BJ (cell line): ENCODE data around the gene RSPO3. TPM values are rescaled to one million over a fixed set of nuclear protein-coding genes. Genes with fewer than 3 reads are reported as not detected.
"Not testable (repeated sequence)": the region's sequence is repeated elsewhere in the genome, so short reads cannot be mapped to it uniquely, and the experiment has no call there.

Experiments used
- CTCF ChIA-PET: fragments of 350-600 bp; formaldehyde crosslinking; extraction: SDS; loops from one replicate; lab custom pipeline; 2021; ENCODE audit warnings: antibody characterized with exemption, inconsistent platforms; lab: Yijun Ruan, JAX
- POLR2A ChIA-PET: fragments of 300-600 bp; sonication (Branson Sonifier 250); formaldehyde crosslinking; extraction: SDS; loops from one replicate; lab custom pipeline; 2021; ENCODE audit warnings: antibody characterized with exemption; lab: Charles Lee
- DNase-seq: peaks from one replicate; pipeline ENCODE4 v3.0.0-alpha.2; 2011; ENCODE audit warnings: low read depth
- H3K27me3 ChIP-seq: 2 replicates; pipeline ENCODE4 v1.6.0; 2011; ENCODE audit warnings: low read length; ENCODE audit not compliant: control insufficient read depth, insufficient read depth
- H3K36me3 ChIP-seq: 2 replicates; pipeline ENCODE4 v1.5.1; 2011; ENCODE audit warnings: low read length; ENCODE audit not compliant: control insufficient read depth, insufficient read depth
- H3K4me3 ChIP-seq: 2 replicates; pipeline ENCODE4 v1.5.1; 2011; ENCODE audit warnings: low read depth, mild to moderate bottlenecking, control low read depth, low read length
- CTCF ChIP-seq: IDR thresholded peaks from 2 replicates; pipeline ENCODE4 v1.5.1; 2011; ENCODE audit warnings: low read depth, mild to moderate bottlenecking, control low read depth, inconsistent platforms, low read length, moderate library complexity; ENCODE audit not compliant: insufficient read depth
- polyA plus RNA-seq: library from polyadenylated mRNA; depleted of rRNA; stranded (reverse); fragments of >200 nt; gene quantifications from 2 replicates; pipeline ENCODE4 v1.2.3, GENCODE V29; 2011

The RSPO3 gene
- polyA plus RNA-seq, 1 experiment = not detected

GRCh38 chr6:127085181-127085580 lies 33.3 kb upstream of the RSPO3 start:
- ChIA-PET CTCF (interaction anchor here (0.8 to 1.3 kb wide), 2 partner anchors 15 kb away, joined by 3 read pairs; no protein-coding TSS in a partner anchor), POLR2A (no interaction called here)
- H3K4me3 ChIP-seq = no peak overlapping the region
- no peaks in the 10 kb centered on the region for H3K27me3 ChIP-seq
- no peak for TF ChIP-seq CTCF
- no peak for DNase-seq
- no peaks in the 10 kb centered on the region for H3K36me3 ChIP-seq

- Histone ChIP-seq H3K36me3 (no peaks in the 10 kb centered on the region), H3K27me3 (no peaks in the 10 kb centered on the region), H3K4me3 (no peak overlapping the region)
- POLR2A ChIA-PET = no interaction called here
- no peak for DNase-seq
- CTCF ChIA-PET = no interaction called here
- TF ChIP-seq CTCF = no peak
Measured at GRCh38 chr6:127090051-127090450, 28.4 kb upstream of the RSPO3 start.

- ChIA-PET CTCF (interaction anchor here (0.7 to 1.3 kb wide), 2 partner anchors 8 to 10 kb away, joined by 3 to 4 read pairs; no protein-coding TSS in a partner anchor), POLR2A (no interaction called here)
- TF ChIP-seq CTCF = no peak
Measured at GRCh38 chr6:127092466-127092865, 26.0 kb upstream of the RSPO3 start.

GRCh38 chr6:127094791-127095190 lies 23.7 kb upstream of the RSPO3 start:
- CTCF ChIA-PET = no interaction called here
- TF ChIP-seq CTCF = no peak
- POLR2A ChIA-PET = no interaction called here
- H3K27me3 ChIP-seq = no peaks in the 10 kb centered on the region; the same call in 1 of the 2 replicates
- H3K4me3 ChIP-seq = no peak overlapping the region
- H3K36me3 ChIP-seq = no peaks in the 10 kb centered on the region
- DNase-seq = no peak

More at GRCh38 chr6:127092466-127092865, 26.0 kb upstream of the RSPO3 start:
- no peak overlapping the region for H3K4me3 ChIP-seq
- DNase-seq = no peak
- H3K27me3 ChIP-seq = no peaks in the 10 kb centered on the region; the same call in 1 of the 2 replicates
- no peaks in the 10 kb centered on the region for H3K36me3 ChIP-seq

- POLR2A ChIA-PET = no interaction called here
- CTCF ChIA-PET = no interaction called here
- no peak overlapping the region for H3K4me3 ChIP-seq
- no peaks in the 10 kb centered on the region; the same call in 1 of the 2 replicates for H3K27me3 ChIP-seq
- DNase-seq = no peak
- no peak for TF ChIP-seq CTCF
- no peaks in the 10 kb centered on the region for H3K36me3 ChIP-seq
Measured at GRCh38 chr6:127096167-127096566, 22.3 kb upstream of the RSPO3 start.

GRCh38 chr6:127097442-127097841 lies 21.0 kb upstream of the RSPO3 start:
- CTCF ChIA-PET = interaction anchor here (1.1 kb wide), 1 partner anchor 29 kb away, joined by 3 read pairs; no protein-coding TSS in a partner anchor
- H3K36me3 ChIP-seq, H3K4me3 ChIP-seq, H3K27me3 ChIP-seq, DNase-seq, POLR2A ChIA-PET: not testable (repeated sequence)
